Measurements from ENCODE around the gene HPGD.

The HPGD gene

DNA sequence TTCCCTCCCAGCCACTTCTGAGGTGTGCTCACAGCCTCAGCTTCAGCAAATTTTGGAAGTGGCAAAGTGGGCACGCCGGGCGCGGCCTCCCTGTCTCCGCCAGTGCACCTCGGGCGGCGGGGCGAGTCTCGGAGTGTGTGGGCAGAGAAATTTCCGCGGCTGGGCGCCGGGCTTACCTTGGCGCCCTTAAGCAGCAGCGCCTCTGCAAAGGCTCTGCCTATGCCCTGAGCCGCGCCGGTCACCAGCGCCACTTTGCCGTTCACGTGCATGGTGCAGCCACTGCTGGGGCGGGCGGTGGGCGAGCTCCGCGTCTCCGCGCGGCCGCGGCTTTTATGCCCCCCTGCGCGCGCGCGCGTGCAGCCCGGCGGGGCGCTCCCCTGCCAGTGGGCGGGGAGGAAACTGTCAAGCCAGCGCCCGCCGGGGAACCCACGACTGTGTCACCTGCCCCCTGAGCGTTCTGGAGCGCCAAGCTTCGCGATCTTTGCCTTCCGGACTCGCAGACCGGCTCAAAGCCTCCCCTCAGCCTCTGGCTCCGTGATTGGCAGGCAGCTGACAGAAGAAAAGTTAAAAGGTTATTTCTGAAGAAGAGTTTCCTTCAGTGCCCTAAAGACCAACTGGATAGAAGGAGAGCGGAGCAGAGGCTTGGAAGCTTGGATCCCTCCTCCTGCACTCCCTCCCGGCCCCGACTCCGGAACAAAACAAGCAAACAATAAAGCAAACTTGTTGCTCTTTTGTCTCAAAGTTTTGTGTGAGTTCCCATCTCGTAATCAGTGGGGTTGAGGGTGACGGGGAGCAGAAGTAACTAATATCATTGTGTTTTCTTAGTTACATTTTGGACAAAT, at the start of gene HPGD:
Gene HPGD (minus strand): TSS at position 306 of the 842 bp plus-strand sequence. CDS start 37 bp downstream, at position 269.
- TF ChIP-seq, protein P1, sequence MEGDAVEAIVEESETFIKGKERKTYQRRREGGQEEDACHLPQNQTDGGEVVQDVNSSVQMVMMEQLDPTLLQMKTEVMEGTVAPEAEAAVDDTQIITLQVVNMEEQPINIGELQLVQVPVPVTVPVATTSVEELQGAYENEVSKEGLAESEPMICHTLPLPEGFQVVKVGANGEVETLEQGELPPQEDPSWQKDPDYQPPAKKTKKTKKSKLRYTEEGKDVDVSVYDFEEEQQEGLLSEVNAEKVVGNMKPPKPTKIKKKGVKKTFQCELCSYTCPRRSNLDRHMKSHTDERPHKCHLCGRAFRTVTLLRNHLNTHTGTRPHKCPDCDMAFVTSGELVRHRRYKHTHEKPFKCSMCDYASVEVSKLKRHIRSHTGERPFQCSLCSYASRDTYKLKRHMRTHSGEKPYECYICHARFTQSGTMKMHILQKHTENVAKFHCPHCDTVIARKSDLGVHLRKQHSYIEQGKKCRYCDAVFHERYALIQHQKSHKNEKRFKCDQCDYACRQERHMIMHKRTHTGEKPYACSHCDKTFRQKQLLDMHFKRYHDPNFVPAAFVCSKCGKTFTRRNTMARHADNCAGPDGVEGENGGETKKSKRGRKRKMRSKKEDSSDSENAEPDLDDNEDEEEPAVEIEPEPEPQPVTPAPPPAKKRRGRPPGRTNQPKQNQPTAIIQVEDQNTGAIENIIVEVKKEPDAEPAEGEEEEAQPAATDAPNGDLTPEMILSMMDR (IDR thresholded peaks at IDR 0.05; ENCODE audit: control insufficient read depth, extremely low read depth, insufficient read depth), result no peak
- DNase-seq (ENCODE audit: low read depth), result no peak
- peak within 1 kb of the TSS; percentile 53 for H3K4me3 ChIP-seq (ENCODE audit: low read depth, low read length)

DNA sequence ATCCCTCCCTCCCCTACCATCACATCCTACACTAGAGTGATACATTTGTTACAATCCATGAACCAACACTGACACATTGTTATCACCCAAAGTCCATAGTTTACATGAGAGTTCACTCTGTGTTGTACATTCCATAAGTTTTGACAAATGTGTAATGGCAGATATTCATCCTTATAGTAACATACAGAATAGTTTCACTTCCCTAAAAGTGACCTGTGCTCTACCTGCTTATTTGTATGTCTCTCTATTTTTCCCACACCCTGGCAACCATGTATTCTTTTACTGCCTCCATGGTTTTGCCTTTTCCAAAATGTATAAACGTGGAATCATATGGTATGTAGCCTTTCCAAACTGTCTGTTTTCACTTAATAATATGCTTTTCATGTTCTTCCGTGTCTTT, 42.2 kb upstream of the HPGD start:
- no peak overlapping the region for H3K4me3 ChIP-seq (ENCODE audit: low read depth, low read length)
- TF ChIP-seq, protein P1 (IDR thresholded peaks at IDR 0.05; ENCODE audit: control insufficient read depth, extremely low read depth, insufficient read depth), result no peak
- DNase-seq (ENCODE audit: low read depth), result no peak

DNA sequence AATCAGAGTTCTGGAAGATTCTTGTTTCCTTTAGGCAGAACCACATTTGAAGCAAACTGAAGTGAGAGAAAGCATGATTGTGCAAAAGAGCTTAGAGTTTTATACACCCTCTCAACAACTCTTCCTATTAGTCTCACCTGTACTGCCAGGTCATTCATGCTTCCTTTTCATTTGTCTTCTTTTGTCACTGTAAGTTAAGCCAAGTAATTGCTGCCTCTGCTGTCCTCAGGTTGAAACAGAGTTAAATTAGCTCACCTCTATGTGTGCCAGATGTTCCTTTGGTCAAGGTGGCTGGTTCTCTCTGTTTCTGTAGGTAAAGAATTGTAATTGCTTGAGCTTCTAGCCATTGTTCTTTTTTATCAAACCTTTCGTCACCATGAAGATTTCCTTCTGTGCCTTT, 41.1 kb upstream of the HPGD start:
- H3K4me3 ChIP-seq (ENCODE audit: low read depth, low read length), result no peak overlapping the region
- no peak for DNase-seq (ENCODE audit: low read depth)
- TF ChIP-seq, protein P1 (IDR thresholded peaks at IDR 0.05; ENCODE audit: control insufficient read depth, extremely low read depth, insufficient read depth), result no peak

DNA sequence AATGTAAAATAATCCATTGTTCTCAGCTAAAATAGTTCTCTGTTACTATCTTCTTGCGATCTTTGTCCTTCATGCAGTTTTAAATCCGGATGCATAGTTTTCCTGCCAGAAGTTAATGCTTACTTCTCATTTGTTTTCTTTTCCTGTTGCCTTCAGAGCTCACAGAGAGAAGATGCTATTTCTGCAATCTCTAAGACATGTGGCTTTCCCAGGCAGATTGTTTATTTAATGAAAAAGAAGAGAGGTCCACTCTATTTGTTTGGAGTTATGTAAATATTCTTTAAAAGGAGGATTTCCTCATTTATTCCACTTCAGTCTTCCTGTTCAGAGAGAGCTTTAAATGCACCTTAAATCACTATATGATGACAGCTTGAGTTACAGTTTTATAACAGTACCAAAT, 39.3 kb upstream of the HPGD start:
- no peak for DNase-seq (ENCODE audit: low read depth)
- H3K4me3 ChIP-seq (ENCODE audit: low read depth, low read length), result no peak overlapping the region
- TF ChIP-seq, protein P1 (IDR thresholded peaks at IDR 0.05; ENCODE audit: control insufficient read depth, extremely low read depth, insufficient read depth), result no peak

DNA sequence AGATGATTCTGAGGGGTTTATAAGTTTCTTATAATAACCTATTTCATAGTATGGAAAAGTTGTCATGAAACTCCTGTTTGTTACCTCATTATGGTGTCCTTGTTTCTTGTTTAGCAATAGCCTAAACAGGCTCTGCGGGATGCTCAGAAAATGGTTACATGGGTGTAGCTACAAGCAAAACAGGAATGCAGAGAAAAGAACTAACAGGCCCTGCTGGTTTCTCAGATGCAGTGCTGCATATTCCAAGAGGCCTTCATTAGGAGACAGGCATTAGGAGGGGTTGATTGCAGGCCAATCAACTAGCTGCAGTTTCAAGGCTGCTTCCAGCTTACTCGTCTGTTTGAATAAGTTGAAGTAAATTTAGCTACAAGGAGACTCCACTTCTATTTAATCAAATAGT, 37.6 kb upstream of the HPGD start:
- TF ChIP-seq, protein P1 (IDR thresholded peaks at IDR 0.05; ENCODE audit: control insufficient read depth, extremely low read depth, insufficient read depth), result no peak
- no peak overlapping the region for H3K4me3 ChIP-seq (ENCODE audit: low read depth, low read length)
- DNase-seq (ENCODE audit: low read depth), result no peak

DNA sequence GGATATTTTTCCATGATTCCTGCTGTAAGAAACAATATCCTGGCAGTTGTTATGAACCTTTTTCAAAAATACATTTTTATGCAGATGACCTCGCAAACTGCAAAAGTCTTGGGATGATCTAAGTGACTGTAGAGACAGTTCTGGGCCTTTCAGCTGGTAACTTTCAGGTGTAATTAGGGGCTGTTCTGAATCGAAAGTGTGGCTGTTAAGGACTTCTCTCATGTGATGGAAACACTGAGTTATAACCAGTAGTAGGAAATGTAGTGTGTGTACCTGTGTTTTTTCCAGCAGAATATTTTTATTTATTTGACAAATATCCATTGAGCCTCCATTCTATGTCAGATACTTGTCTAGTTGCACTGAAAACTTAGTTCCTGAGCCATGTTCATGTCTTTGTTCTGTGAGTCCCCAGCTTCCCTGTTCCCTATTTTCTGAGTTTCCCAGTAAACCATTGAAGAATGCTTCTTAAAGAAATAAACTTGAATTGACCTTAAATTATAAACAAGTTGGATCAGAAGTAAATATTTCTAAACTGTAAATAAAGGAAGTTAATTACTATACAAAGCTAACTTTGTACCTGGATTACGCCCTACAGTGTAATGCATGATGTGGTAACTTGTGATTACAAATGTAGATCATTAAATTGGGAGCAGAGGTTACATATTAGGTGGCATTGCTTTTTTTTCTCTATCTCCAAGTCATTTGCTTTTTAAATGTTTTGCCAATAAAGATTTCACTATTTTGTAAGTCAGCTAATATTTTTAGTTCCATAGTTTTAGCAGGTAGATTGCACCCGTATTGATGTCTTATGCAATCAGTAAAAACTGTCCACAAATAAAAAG, 33.7 kb upstream of the HPGD start:
- H3K4me3 ChIP-seq (ENCODE audit: low read depth, low read length), result no peak overlapping the region
- TF ChIP-seq, protein P1 (IDR thresholded peaks at IDR 0.05; ENCODE audit: control insufficient read depth, extremely low read depth, insufficient read depth), result no peak
- no peak for DNase-seq (ENCODE audit: low read depth)

Measured in LNCaP clone FGC (cell line).